ENCODE measurements around the gene EHBP1. TPM values are rescaled to one million over a fixed set of nuclear protein-coding genes. Genes with fewer than 3 reads are reported as not detected.

EHBP1 gene
- total and polyA plus RNA-seq, 2 experiments from 2014 or later = 11.7 to 30.8 TPM

DNA sequence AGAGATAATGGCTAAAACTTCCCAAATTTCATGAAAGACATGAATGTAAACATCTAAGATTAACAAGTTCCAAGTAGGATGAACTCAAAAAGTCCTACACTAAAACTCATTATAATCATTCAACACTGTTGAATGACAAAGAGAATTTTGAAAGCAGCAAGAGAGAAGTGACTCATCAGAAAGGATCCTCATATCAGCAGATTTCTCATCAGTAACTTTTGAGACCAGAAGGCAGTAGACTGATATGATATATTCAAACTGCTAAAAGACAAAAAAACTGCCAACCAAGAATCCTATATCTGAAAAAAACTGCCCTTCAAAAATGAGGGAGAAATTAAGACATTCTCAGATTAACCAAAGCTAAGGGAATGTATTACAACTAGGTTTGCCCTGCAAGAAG, 214.6 kb downstream of the EHBP1 start:
- no peak overlapping the region for H3K27ac ChIP-seq
- no peaks in the 10 kb centered on the region for H3K4me1 ChIP-seq (ENCODE audit: low read depth)
- H3K36me3 ChIP-seq = no peaks in the 10 kb centered on the region
- no peaks in the 10 kb centered on the region for H3K9me3 ChIP-seq (ENCODE audit: low read depth)
- no peak overlapping the region for H3K4me3 ChIP-seq
- H3K27me3 ChIP-seq = no peaks in the 10 kb centered on the region
- DNase-seq (ENCODE audit: low read depth in 1 of 2, low spot score in 1 of 2) = peak in 1 of 2 donors; percentile 11
- TF ChIP-seq, protein P1, sequence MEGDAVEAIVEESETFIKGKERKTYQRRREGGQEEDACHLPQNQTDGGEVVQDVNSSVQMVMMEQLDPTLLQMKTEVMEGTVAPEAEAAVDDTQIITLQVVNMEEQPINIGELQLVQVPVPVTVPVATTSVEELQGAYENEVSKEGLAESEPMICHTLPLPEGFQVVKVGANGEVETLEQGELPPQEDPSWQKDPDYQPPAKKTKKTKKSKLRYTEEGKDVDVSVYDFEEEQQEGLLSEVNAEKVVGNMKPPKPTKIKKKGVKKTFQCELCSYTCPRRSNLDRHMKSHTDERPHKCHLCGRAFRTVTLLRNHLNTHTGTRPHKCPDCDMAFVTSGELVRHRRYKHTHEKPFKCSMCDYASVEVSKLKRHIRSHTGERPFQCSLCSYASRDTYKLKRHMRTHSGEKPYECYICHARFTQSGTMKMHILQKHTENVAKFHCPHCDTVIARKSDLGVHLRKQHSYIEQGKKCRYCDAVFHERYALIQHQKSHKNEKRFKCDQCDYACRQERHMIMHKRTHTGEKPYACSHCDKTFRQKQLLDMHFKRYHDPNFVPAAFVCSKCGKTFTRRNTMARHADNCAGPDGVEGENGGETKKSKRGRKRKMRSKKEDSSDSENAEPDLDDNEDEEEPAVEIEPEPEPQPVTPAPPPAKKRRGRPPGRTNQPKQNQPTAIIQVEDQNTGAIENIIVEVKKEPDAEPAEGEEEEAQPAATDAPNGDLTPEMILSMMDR (IDR thresholded peaks at IDR 0.05; ENCODE audit: low read depth, low read length) = no peak

DNA sequence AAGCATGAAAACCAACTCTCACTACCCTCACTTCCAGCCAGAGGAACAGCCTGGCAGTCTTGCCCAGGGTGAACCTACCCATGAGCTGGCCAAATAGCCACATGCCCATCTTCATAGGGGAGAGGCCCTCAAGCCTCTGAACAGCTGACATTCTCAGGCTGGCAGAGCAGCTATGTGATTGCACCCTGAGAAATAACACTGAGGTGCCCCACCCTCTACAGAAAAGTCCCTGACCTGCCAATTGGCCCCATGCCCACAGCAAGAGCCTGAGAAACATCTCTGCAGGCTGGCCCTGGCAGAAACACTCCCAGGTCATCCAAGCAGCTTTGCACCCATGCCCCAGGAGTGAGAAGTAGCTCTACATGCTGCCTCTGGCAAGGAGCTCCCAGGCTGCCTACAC, 217.7 kb downstream of the EHBP1 start:
- Histone ChIP-seq H3K4me1 (ENCODE audit: low read depth) (no peaks in the 10 kb centered on the region), H3K27ac (no peak overlapping the region), H3K27me3 (no peaks in the 10 kb centered on the region), H3K9me3 (ENCODE audit: low read depth) (no peaks in the 10 kb centered on the region), H3K36me3 (no peaks in the 10 kb centered on the region), H3K4me3 (no peak overlapping the region)
- TF ChIP-seq, protein P1 (IDR thresholded peaks at IDR 0.05; ENCODE audit: low read depth, low read length) = no peak
- DNase-seq (ENCODE audit: low read depth in 1 of 2, low spot score in 1 of 2) = no peak

DNA sequence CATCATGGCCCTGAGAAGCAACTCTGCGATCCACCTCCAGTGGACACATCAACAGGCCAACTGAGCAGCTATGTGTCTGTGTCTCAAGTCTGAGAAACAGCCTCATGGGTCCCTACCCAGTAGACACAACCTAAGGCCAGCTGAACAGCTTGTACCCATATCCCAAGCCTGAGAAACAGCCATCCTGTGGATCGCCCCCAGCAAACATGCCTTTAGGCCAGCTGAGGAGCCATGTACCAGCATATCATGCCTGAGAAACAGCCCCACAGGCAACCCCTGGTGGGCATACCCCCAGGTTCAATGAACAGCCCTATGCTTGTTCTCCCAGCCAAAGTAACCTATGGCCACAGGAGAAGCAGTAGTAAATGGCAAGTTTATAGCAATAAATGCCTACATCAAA, 218.4 kb downstream of the EHBP1 start:
- TF ChIP-seq, protein P1 (IDR thresholded peaks at IDR 0.05; ENCODE audit: low read depth, low read length) = no peak
- Histone ChIP-seq H3K4me3 (no peak overlapping the region), H3K27me3 (no peaks in the 10 kb centered on the region), H3K36me3 (no peaks in the 10 kb centered on the region), H3K4me1 (ENCODE audit: low read depth) (no peaks in the 10 kb centered on the region), H3K27ac (no peak overlapping the region), H3K9me3 (ENCODE audit: low read depth) (no peaks in the 10 kb centered on the region)
- DNase-seq (ENCODE audit: low read depth in 1 of 2, low spot score in 1 of 2) = no peak

DNA sequence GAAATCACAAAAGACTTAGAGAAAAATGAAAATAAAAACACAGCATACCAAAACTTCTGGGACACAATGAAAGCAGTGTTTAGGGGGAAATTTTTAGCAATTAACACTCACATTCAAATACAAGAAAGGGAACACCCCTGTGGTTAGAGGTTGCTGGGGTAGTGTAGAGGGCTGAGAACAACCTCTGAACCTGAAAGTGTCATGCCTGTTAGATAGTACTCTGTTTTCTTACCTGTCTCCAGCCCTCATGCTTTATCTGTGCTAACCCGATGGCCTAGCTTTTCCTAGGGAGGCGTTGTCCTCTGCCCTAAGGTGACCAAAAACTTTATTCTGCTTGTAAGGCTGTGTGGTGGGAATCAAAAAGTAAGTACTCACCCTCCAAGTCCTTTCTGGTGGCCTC, 222.5 kb downstream of the EHBP1 start:
- no peak for DNase-seq (ENCODE audit: low read depth in 1 of 2, low spot score in 1 of 2)
- Histone ChIP-seq H3K4me3 (no peak overlapping the region), H3K4me1 (ENCODE audit: low read depth) (no peaks in the 10 kb centered on the region), H3K36me3 (no peaks in the 10 kb centered on the region), H3K27me3 (no peaks in the 10 kb centered on the region), H3K27ac (no peak overlapping the region), H3K9me3 (ENCODE audit: low read depth) (no peaks in the 10 kb centered on the region)
- TF ChIP-seq, protein P1 (IDR thresholded peaks at IDR 0.05; ENCODE audit: low read depth, low read length) = no peak

DNA sequence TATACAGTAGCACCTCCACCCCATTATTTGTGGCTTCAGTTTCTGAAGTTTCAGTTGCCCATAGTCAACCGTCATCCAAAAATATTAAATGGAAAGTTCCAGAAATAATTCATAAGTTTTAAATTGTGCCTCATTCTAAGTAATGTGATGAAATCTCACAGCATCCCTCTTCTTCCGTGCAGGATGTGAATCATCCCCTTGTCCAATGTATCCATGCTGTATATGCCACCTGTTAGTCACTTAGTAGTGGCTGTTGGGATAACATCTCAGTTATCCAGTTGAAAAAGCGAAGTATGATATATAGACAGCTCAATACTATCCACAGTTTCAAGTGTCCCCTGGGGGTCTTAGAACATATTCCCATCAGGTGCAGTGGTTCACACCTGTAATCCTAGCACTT, 226.0 kb downstream of the EHBP1 start:
- no peak overlapping the region for H3K27ac ChIP-seq
- no peaks in the 10 kb centered on the region for H3K4me1 ChIP-seq (ENCODE audit: low read depth)
- H3K4me3 ChIP-seq = no peak overlapping the region
- DNase-seq (ENCODE audit: low read depth in 1 of 2, low spot score in 1 of 2) = no peak
- no peaks in the 10 kb centered on the region for H3K9me3 ChIP-seq (ENCODE audit: low read depth)
- H3K36me3 ChIP-seq = no peaks in the 10 kb centered on the region
- H3K27me3 ChIP-seq = no peaks in the 10 kb centered on the region
- TF ChIP-seq, protein P1 (IDR thresholded peaks at IDR 0.05; ENCODE audit: low read depth, low read length) = no peak

DNA sequence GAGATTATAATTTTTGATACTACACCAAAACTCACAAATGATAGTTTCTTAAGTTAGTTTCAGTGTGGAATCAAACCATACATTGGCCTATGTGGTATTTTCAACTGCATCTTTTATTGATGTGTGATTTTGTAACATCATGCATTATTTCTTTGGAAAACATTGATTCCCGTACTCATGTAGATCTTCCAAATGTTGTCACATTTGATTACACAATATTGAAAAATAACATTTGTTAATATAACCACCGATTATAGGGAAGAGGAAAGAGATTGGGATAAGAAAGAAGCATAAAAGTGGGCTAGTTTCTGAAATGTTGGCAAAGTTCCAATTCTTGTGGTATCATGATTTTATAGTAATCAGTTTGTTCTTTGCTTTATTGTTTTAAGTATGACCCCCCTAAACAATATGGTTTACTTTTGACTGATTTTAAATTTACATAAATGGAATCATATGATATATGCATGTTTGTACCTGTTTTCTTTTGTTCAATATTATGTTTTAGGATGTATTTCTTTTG, 227.9 kb downstream of the EHBP1 start:
- no peaks in the 10 kb centered on the region for H3K4me1 ChIP-seq (ENCODE audit: low read depth)
- no peak for DNase-seq (ENCODE audit: low read depth in 1 of 2, low spot score in 1 of 2)
- TF ChIP-seq, protein P1 (IDR thresholded peaks at IDR 0.05; ENCODE audit: low read depth, low read length) = no peak
- no peaks in the 10 kb centered on the region for H3K9me3 ChIP-seq (ENCODE audit: low read depth)
- H3K4me3 ChIP-seq = no peak overlapping the region
- no peaks in the 10 kb centered on the region for H3K27me3 ChIP-seq
- H3K36me3 ChIP-seq = no peaks in the 10 kb centered on the region
- H3K27ac ChIP-seq = no peak overlapping the region
